Muscle layer of colon (tissue), 2 donors: ENCODE results near the gene ZNF783.

ENCODE experiments used
- H3K27ac ChIP-seq: one replicate; pipeline ENCODE4 v1.7.0; 2013; ENCODE audit warnings: low read depth, mild to moderate bottlenecking, low read length, moderate library complexity
- H3K27me3 ChIP-seq, 2 donors: one replicate each; pipeline ENCODE4 v1.7.0; 2013; ENCODE audit warnings: low read length in 2 of 2, mild to moderate bottlenecking in 2 of 2; ENCODE audit not compliant: insufficient read depth in 2 of 2, control insufficient read depth in 1 of 2
- H3K36me3 ChIP-seq: one replicate; pipeline ENCODE4 v1.7.0; 2013; ENCODE audit warnings: mild to moderate bottlenecking, low read length; ENCODE audit not compliant: insufficient read depth
- H3K4me1 ChIP-seq: one replicate; pipeline ENCODE4 v1.7.0; 2013; ENCODE audit warnings: mild to moderate bottlenecking, low read length; ENCODE audit not compliant: insufficient read depth
- H3K4me3 ChIP-seq, 2 donors: one replicate each; pipeline ENCODE4 v1.7.0; 2013; ENCODE audit warnings: low read length in 2 of 2, low read depth in 1 of 2, mild to moderate bottlenecking in 1 of 2, moderate library complexity in 1 of 2
- H3K9ac ChIP-seq: one replicate; pipeline ENCODE4 v1.7.0; 2013; ENCODE audit warnings: low read length
- H3K9me3 ChIP-seq: one replicate; pipeline ENCODE4 v1.7.0; 2013; ENCODE audit warnings: mild to moderate bottlenecking, low read length
- donor health status: abdominal sarcoma.
- donor health status: Adenocarcinoma of cecum.

The ZNF783 gene

GRCh38 chr7:149293946-149294633, 32.1 kb downstream of the ZNF783 start:
- no peaks in the 10 kb centered on the region for H3K9me3 ChIP-seq
- H3K4me3 ChIP-seq = no peak overlapping the region
- H3K27ac ChIP-seq = no peak overlapping the region
- H3K36me3 ChIP-seq = peaks cover 7% of the 10 kb centered on the region
- no peaks in the 10 kb centered on the region for H3K27me3 ChIP-seq
- H3K4me1 ChIP-seq = no peaks in the 10 kb centered on the region
- H3K9ac ChIP-seq = no peak overlapping the region

- H3K4me3 ChIP-seq = no peak overlapping the region
- H3K36me3 ChIP-seq = peaks cover 4% of the 10 kb centered on the region
- no peaks in the 10 kb centered on the region for H3K9me3 ChIP-seq
- H3K27ac ChIP-seq = no peak overlapping the region
- no peak overlapping the region for H3K9ac ChIP-seq
- H3K4me1 ChIP-seq = no peaks in the 10 kb centered on the region
- no peaks in the 10 kb centered on the region for H3K27me3 ChIP-seq
Observed at GRCh38 chr7:149294634-149295480, 32.9 kb downstream of the ZNF783 start.

- Histone ChIP-seq H3K4me1 (no peaks in the 10 kb centered on the region), H3K27me3 (no peaks in the 10 kb centered on the region), H3K27ac (no peak overlapping the region), H3K36me3 (peaks cover 4% of the 10 kb centered on the region), H3K9ac (no peak overlapping the region), H3K4me3 (no peak overlapping the region), H3K9me3 (no peaks in the 10 kb centered on the region)
Observed at GRCh38 chr7:149295481-149295850, 33.5 kb downstream of the ZNF783 start.

- H3K9me3 ChIP-seq = no peaks in the 10 kb centered on the region
- H3K4me3 ChIP-seq = no peak overlapping the region
- H3K4me1 ChIP-seq = no peaks in the 10 kb centered on the region
- no peak overlapping the region for H3K9ac ChIP-seq
- no peaks in the 10 kb centered on the region for H3K27me3 ChIP-seq
- no peak overlapping the region for H3K27ac ChIP-seq
- H3K36me3 ChIP-seq = peaks cover 4% of the 10 kb centered on the region
Observed at GRCh38 chr7:149296368-149296767, 34.4 kb downstream of the ZNF783 start.

- H3K36me3 ChIP-seq = peaks cover 4% of the 10 kb centered on the region
Observed at GRCh38 chr7:149297034-149297755, 35.2 kb downstream of the ZNF783 start.

GRCh38 chr7:149300620-149301285, 38.8 kb downstream of the ZNF783 start:
- Histone ChIP-seq H3K4me1 (no peaks in the 10 kb centered on the region), H3K9me3 (no peaks in the 10 kb centered on the region), H3K9ac (no peak overlapping the region), H3K4me3 (no peak overlapping the region), H3K27ac (no peak overlapping the region), H3K27me3 (no peaks in the 10 kb centered on the region), H3K36me3 (no peaks in the 10 kb centered on the region)

More at GRCh38 chr7:149297034-149297755, 35.2 kb downstream of the ZNF783 start:
- Histone ChIP-seq H3K9me3 (no peaks in the 10 kb centered on the region), H3K9ac (no peak overlapping the region), H3K4me1 (no peaks in the 10 kb centered on the region), H3K4me3 (no peak overlapping the region), H3K27ac (no peak overlapping the region), H3K27me3 (no peaks in the 10 kb centered on the region)

GRCh38 chr7:149302222-149302621, 40.2 kb downstream of the ZNF783 start:
- Histone ChIP-seq H3K4me1 (no peaks in the 10 kb centered on the region), H3K27me3 (no peaks in the 10 kb centered on the region), H3K4me3 (no peak overlapping the region), H3K36me3 (no peaks in the 10 kb centered on the region), H3K27ac (no peak overlapping the region), H3K9me3 (no peaks in the 10 kb centered on the region), H3K9ac (no peak overlapping the region)

GRCh38 chr7:149302865-149303264, 40.9 kb downstream of the ZNF783 start:
- H3K4me3 ChIP-seq = no peak overlapping the region
- H3K9me3 ChIP-seq = no peaks in the 10 kb centered on the region
- H3K36me3 ChIP-seq = no peaks in the 10 kb centered on the region
- H3K9ac ChIP-seq = no peak overlapping the region
- no peak overlapping the region for H3K27ac ChIP-seq
- H3K4me1 ChIP-seq = no peaks in the 10 kb centered on the region
- no peaks in the 10 kb centered on the region for H3K27me3 ChIP-seq

- no peak overlapping the region for H3K9ac ChIP-seq
- no peaks in the 10 kb centered on the region for H3K9me3 ChIP-seq
- H3K27me3 ChIP-seq = no peaks in the 10 kb centered on the region
- no peak overlapping the region for H3K4me3 ChIP-seq
- H3K27ac ChIP-seq = no peak overlapping the region
- H3K36me3 ChIP-seq = no peaks in the 10 kb centered on the region
- no peaks in the 10 kb centered on the region for H3K4me1 ChIP-seq
Observed at GRCh38 chr7:149304006-149304405, 42.0 kb downstream of the ZNF783 start.

- no peaks in the 10 kb centered on the region for H3K36me3 ChIP-seq
- H3K4me1 ChIP-seq = no peaks in the 10 kb centered on the region
- no peaks in the 10 kb centered on the region for H3K27me3 ChIP-seq
- H3K4me3 ChIP-seq = no peak overlapping the region
- no peaks in the 10 kb centered on the region for H3K9me3 ChIP-seq
- H3K27ac ChIP-seq = no peak overlapping the region
- H3K9ac ChIP-seq = no peak overlapping the region
Observed at GRCh38 chr7:149306854-149307253, 44.9 kb downstream of the ZNF783 start.
